GM18868 (cell line): ENCODE data around the gene PPM1L.
A peak's percentile ranks its signal among the peaks of the same experiment; 100 is the strongest.

Source experiments
- ATAC-seq: cut with Tn5 transposase; IDR thresholded peaks from one replicate; pipeline ENCODE4 v1.9.1; 2021; ENCODE audit warnings: mild to moderate bottlenecking, moderate library complexity; ENCODE audit not compliant: unreplicated experiment

The PPM1L gene

DNA sequence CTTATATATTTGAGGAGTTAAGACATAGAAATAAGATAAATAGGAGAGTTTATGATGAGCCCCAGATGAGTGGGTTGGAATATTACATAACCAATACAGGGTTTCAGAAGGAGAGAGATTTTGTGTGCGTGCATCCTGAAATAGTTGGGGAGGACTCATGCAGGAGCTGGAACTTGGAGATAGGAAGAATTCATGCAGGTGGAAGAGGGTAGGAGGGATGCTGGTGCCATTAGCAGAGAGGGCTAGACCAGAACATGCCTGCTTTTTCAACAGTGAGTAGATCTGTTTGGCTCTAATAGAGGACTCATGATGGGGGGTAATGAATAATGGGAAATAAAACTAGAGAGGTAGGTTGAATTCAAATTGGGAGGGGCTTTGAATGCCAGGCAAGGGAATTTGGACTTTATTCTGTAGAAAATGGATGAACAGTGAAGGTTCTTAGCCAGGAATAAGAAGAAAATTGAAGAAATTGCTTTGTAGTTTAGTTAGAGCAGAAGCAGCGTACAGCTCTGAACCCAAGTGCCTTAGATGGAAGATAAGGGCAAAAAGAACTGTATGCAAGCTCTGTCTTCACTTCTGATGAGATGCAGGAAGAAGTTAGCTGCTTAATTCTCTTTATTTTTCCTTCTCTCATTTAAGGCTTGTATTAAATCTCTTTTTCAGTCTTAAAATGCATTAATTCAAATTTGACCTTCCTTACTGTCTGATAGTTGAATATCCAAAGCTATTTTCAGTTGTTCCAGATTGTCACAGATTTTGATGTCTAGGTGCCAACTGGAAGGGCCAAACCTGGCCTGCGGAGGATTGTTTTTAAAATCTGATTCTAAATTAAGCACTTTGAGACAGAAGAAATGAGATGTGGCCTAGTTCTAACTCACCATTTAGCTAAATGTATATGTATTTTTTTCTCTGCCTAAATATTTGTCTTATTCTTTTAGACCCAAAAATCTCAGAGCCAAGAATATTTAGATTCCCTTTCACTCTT, 86.3 kb downstream of the PPM1L start:
- no peak for ATAC-seq

GRCh38 chr3:160851629-160852210, 95.7 kb downstream of the PPM1L start:
- no peak for ATAC-seq

DNA sequence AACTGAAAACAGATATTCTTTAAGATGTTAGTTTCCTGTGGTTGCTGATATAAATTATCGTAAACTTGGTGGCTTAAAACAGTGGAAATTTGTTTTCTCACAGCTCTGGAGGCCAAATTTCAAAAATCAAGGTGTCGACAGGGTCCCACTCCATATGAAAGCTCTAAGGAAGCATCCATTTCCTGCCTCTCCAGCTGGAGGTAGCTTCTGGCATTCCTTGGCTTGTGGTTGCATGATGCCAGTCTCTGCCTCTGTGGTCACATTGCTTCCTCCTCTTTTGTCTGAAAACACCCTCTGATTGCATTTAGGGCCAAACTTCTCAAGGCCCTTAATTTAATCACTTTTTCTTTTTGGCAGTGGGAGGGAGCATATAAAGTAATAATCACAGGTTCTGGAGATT, 96.8 kb downstream of the PPM1L start:
- no peak for ATAC-seq

DNA sequence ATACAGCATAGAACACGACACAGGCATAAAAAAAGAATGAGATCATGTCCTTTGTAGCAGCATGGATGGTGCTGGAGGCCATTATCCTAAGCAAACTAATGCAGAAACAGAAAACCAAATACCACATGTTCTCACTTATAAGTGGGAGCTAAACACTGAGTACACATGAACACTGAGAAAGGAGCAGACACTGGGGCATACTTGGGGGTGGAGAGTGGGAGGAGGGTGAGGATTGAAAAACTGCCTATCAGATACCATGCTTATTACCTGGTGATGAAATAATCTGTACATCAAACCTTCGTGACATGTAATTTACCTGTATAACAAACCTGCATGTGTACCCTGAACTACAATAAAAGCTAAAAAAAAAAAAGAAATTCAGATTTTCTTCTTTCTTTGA, 100.4 kb downstream of the PPM1L start:
- ATAC-seq = no peak

DNA sequence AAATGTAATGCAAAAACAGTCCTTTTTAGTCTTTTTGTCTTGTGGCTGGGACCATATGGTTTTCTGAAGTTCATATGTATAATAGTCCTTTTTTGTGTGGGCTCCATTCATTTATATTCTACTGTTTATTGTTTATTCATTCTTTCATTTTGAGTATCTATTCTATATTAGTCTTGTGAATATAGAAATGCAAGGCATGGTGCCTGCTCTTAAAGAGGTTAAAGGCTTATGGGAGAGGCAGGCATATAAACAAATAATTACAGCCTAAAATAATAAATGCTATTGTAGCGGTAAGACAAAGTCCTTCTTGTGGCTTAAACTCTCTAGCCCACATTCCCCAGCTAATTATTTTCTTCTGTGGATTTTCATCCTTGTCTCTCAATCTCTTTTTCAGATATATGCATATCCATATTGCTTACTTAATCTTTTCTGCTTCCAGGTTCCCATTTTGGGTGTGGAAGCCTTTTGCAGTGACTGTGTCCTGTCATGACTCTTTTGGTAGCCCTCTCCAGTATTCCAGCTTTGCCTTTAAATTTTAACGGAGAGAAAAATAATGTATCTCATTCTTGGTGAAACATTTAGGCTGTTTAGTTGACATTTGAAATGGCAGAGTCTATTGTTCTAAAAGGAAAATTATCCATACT, 101.6 kb downstream of the PPM1L start:
- ATAC-seq = no peak

GRCh38 chr3:160860346-160860745, 104.3 kb downstream of the PPM1L start:
- no peak for ATAC-seq

DNA sequence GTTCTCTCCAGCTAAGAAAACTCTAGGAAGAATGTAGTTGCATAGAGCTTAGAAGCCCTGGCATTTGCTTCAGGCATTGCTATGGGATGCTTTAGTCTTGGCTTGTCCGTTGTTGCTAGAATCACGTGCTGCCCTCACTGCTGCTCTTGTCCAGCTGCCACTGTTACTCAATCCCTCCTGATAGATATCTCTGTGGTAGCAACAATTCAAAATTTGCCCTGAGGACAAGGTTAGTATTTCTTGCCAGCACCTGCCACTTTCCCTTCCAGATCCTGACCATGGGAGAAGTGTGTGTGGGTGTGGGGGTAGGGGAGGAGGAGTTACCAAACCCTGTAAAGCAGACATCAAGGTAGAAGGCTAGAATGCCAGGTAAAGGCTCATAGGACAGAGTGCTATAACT, 113.8 kb downstream of the PPM1L start:
- ATAC-seq = no peak

DNA sequence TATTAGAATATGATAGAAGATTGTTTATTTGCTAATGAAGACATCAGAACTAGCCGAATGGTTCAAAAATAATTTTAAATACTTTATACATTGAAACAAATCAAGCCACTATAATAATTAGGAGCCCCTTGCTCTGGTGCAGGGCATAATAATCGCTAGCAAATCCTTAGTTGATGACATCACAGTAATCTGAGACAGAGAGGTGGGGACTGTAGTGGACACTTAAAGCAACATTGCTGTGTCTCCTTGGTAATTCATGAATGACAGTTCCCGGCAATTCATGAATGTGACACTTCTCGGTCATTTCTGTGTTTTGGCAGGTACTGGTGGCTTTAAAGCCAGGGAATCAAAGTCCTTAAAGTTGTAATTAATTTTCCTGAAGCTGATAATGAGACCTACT, 114.3 kb downstream of the PPM1L start:
- no peak for ATAC-seq

DNA sequence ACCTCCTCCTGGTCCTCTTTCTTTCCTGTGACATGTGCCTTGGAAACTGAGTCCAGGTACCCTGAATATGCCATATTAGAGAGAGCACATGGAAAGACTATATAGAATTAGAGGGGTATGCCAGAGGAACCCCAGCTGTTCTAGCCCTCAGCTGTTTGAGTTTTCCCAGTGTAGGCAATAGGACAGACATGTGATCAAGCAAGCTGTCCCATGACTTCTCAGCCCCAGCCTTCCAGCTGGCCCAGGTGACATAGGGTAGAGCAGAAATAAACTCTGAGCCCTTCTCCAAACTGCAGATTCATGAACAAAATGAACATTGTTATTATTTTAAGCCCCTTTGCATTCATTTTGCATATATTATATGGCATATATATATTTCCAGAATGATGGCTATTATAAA, 118.7 kb downstream of the PPM1L start:
- no peak for ATAC-seq

DNA sequence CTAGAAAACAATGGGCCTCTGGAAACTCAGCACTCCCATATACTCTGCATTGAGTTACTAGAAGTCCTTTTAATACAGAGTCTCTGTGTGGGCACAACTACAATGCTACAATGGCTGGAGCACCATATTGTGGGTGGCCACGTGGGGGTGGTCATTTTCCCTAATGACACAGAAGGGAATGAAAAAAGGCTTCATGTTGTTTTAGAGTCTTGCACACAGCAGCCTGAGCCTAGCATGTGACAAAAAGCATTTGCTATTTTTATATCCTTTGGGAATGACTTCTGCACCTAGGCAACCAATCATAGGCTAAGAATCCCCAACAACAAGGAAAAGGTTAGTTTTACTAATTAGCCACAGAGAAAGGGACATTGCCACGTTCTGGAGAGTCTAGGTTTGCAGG, 120.6 kb downstream of the PPM1L start:
- no peak for ATAC-seq

DNA sequence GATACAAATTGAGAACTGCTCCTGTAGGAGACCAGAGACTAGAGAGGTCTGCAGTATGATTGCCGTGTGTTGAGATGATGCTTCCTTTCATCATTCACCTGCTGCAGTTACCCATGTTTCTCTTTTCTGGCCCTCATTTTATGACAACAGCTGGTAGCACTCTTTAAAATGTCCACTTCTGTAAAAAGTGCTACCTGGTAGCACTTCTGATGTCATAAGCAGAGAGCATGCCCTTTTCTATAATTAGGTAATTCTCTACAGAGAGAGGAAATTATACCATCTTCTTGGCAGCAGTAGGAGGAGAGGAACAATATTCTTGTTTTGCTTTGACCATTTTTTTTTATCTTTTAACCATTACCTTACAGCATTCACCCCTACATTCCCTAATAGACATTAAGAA, 123.8 kb downstream of the PPM1L start:
- ATAC-seq = peak; percentile 46

- ATAC-seq = no peak
These were observed 127.3 kb downstream of the PPM1L start for GRCh38 chr3:160883373-160883772.

DNA sequence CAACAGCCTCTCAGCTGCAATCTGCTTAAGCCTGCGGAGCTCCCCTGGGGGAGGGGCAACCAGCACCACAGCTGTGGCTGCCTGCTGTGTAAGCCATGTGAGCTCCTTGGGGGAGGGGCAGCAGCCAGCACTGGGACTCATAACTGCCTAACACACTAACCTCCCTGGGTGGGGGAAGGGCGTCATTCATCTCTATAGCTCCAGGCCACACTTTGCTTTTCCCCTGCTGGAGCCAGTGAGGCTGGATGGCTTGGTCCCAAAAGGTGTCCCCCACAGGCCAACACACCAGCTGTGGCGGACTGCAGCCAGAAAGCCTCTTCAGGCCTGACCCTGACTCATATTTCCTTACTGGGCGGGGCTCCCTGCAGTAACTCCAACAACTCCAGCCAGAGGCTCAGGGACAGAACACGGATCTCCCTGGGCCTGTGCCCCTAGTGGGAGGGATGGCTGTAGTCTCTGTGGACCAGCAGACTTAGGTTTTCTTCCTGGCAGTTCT, 129.8 kb downstream of the PPM1L start:
- ATAC-seq = peak; percentile 50

GRCh38 chr3:160886421-160886820, 130.4 kb downstream of the PPM1L start:
- peak; percentile 87 for ATAC-seq

DNA sequence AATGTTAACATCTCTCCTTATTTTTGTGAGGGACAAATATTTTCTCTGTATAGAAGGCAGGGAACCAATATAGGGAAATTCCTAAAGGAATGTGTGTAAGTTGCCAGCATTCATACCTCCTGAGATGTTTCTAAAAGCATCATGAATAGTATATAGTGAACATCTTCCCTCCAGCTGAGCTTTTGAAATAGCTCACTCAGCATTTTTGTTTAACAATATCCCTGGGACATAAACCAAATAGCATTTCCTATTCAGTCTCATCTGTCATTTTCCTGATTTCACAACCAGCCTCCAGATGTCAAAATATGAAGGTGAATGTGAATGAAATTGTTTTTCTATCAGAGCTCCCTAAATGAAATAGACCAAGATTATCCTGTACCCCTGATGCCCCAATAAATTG, 137.2 kb downstream of the PPM1L start:
- no peak for ATAC-seq

DNA sequence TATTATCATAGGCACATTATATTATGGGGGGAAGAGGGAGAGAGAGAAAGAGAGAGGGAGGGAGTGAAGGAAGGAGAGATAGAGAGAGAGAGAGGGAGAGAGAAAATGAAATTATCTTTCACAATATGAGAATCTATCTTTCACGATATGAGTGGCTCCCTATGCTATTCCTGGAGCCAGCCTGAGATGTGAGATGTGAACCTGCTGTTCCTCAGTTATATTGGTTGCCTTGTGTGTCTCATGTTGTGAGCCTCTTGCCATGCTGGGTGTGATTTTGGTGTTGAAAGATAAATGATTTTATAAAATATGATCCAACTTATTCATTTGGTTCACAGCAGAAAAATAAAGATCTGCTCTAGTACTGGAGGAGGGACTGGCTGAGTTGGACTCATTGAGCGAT, 148.7 kb downstream of the PPM1L start:
- no peak for ATAC-seq

- ATAC-seq = no peak
These were observed 150.6 kb downstream of the PPM1L start for GRCh38 chr3:160906646-160907045.

DNA sequence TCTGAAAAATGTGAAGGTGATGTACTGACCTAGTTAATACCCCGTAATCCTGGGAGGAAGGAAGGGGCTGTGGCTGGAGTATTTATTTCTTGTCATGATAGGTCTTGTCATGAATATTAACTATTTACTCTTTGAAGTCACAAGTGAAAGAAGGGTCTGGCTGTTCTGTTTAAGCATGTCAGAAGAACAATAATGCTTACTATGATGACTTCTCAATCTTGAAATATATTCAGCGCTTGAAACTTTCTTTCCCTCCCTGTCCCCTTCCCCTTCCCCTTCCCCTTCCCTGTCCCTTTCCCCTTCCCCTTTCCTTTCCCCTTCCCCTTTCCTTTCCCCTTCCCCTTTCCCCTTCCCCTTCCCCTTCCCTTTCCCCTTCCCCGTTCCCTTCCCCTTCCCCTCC, 153.9 kb downstream of the PPM1L start:
- no peak for ATAC-seq

- ATAC-seq = no peak
These were observed 155.4 kb downstream of the PPM1L start for GRCh38 chr3:160911411-160911810.

DNA sequence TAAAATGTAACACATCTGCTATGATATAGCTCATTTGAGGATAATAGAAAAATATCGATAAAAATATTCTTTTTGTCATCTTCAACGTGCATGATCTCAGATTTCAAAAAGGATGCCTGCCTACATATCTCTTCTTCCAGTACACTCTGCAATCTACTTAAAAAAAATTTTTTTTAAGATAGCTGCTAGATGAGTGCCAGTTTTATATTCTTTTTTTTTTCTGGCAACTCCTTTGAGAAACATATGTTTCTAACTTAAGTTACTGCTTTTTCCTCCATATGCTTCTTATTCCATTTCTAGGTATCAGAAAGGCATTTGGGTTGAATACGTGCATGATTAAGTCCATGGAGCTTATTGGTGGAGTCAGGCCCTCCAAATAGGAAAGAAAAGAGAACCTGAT, 160.4 kb downstream of the PPM1L start:
- no peak for ATAC-seq

DNA sequence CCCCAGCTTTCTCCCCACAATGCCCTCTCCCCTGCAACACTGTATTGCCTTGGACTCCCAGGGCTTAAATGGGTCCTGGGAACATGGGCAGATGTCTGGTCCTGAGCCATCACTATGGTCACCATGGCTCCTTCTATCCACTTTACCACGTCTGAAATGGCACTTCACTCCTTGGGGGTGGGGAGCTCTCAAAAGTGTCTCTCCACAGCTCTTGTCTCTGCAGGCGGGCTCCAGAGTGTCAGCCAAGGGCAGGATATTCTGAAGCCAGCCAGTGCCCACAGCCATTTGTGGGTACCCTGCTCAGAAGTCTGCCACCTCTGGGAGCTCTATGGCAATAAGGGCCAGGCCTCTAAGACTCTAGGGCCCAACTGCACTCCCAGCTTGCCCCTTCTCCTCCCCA, 163.9 kb downstream of the PPM1L start:
- no peak for ATAC-seq
